SK-N-SH (cell line): Measurements from ENCODE around the gene SPI1. TPM values are rescaled to one million over a fixed set of nuclear protein-coding genes. Genes with fewer than 3 reads are reported as not detected.

Experiments
- CTCF ChIA-PET: fragments of 300-600, 350-600 bp; formaldehyde crosslinking; extraction: SDS; loops from one replicate; lab custom pipeline; 2021; lab: Yijun Ruan, JAX
- POLR2A ChIA-PET: fragments of 350-600 bp; sonication (Branson Sonifier 250); formaldehyde crosslinking; extraction: SDS; loops from one replicate; lab custom pipeline; 2020; ENCODE audit warnings: antibody characterized with exemption, inconsistent platforms; lab: Yijun Ruan, JAX
- DNase-seq: peaks from one replicate; pipeline ENCODE4 v3.0.0; 2012
- H2AFZ ChIP-seq: fragments of 200-600 bp; sonication (generic); 2 replicates; pipeline ENCODE4 v1.8.1; 2016; ENCODE audit warnings: antibody characterized with exemption, mild to moderate bottlenecking, low read depth
- H3F3A ChIP-seq: fragments of 200-600 bp; sonication (generic); replicated peaks from 2 replicates; pipeline ENCODE3; 2016; ENCODE audit warnings: antibody characterized with exemption, mild to moderate bottlenecking; ENCODE audit not compliant: insufficient read depth
- H3K27ac ChIP-seq, 2 experiments: fragments of 200-500 bp in 1 of 2; fragments of 200-600 bp in 1 of 2; sonication (Bioruptor generic) in 1 of 2; sonication (generic), shearing (Covaris generic) in 1 of 2; 2 replicates each; pipeline versions ENCODE4 v1.5.1 to v1.6.1; 2014 to 2016; ENCODE audit warnings: low read depth in 2 of 2, inconsistent platforms in 1 of 2, low read length in 1 of 2, mild to moderate bottlenecking in 1 of 2, mixed read lengths in 1 of 2
- H3K27me3 ChIP-seq: fragments of 200-600 bp; sonication (generic), shearing (Covaris generic); 2 replicates; pipeline ENCODE4 v1.6.1; 2016; ENCODE audit warnings: mixed run types; ENCODE audit not compliant: insufficient read depth
- H3K36me3 ChIP-seq, 2 experiments: fragments of 200-500 bp in 1 of 2; fragments of 200-600 bp in 1 of 2; sonication (Bioruptor generic) in 1 of 2; sonication (generic) in 1 of 2; replicated peaks in 1 of 2; 2 replicates each; pipeline versions ENCODE3 to v1.5.1; 2014 to 2016; ENCODE audit warnings: low read length in 1 of 2, mild to moderate bottlenecking in 1 of 2; ENCODE audit not compliant: insufficient read depth in 2 of 2, control insufficient read depth in 1 of 2
- H3K4me1 ChIP-seq, 2 experiments: fragments of 200-500 bp in 1 of 2; fragments of 200-600 bp in 1 of 2; sonication (Bioruptor generic) in 1 of 2; sonication (generic), shearing (Covaris generic) in 1 of 2; 2 replicates each; pipeline versions ENCODE4 v1.5.1 to v1.6.1; 2014 to 2016; ENCODE audit warnings: low read depth in 1 of 2, low read length in 1 of 2, mixed run types in 1 of 2; ENCODE audit not compliant: insufficient read depth in 2 of 2, control insufficient read depth in 1 of 2
- H3K4me2 ChIP-seq: fragments of 200-600 bp; sonication (generic), shearing (Covaris generic); 2 replicates; pipeline ENCODE4 v1.6.1; 2017; ENCODE audit warnings: mixed run types
- H3K4me3 ChIP-seq, 2 experiments: fragments of 200-500 bp in 1 of 2; fragments of 200-600 bp in 1 of 2; sonication (Bioruptor generic) in 1 of 2; sonication (generic), shearing (Covaris generic) in 1 of 2; 2 replicates each; pipeline versions ENCODE4 v1.5.1 to v1.8.1; 2014 to 2016; ENCODE audit warnings: low read depth in 2 of 2, inconsistent platforms in 1 of 2, low read length in 1 of 2, mild to moderate bottlenecking in 1 of 2, mixed read lengths in 1 of 2, moderate library complexity in 1 of 2
- H3K79me2 ChIP-seq: fragments of 200-600 bp; sonication (generic); 2 replicates; pipeline ENCODE4 v1.8.1; 2017; ENCODE audit warnings: mild to moderate bottlenecking; ENCODE audit not compliant: insufficient read depth
- H3K9ac ChIP-seq: fragments of 200-600 bp; sonication (generic); 2 replicates; pipeline ENCODE4 v1.6.1; 2017; ENCODE audit warnings: mixed run types
- H3K9me2 ChIP-seq: fragments of 200-600 bp; sonication (generic); 2 replicates; pipeline ENCODE4 v1.6.1; 2017; ENCODE audit warnings: mixed run types
- H3K9me3 ChIP-seq: fragments of 200-600 bp; sonication (generic); 2 replicates; pipeline ENCODE4 v1.6.1; 2017; ENCODE audit warnings: mixed run types, mild to moderate bottlenecking, moderate library complexity
- H4K20me1 ChIP-seq: fragments of 200-600 bp; sonication (generic); 2 replicates; pipeline ENCODE4 v1.6.1; 2017; ENCODE audit warnings: mild to moderate bottlenecking, mixed run types; ENCODE audit not compliant: insufficient read depth
- EP300 ChIP-seq, 2 experiments: IDR thresholded peaks; 2 replicates each; pipeline versions ENCODE4 v1.4.0 to v1.6.1; 2012; ENCODE audit warnings: borderline replicate concordance in 1 of 2, low read depth in 1 of 2, low read length in 1 of 2
- EZH2phosphoT487 ChIP-seq: fragments of 200-600 bp; sonication (generic); IDR thresholded peaks from 2 replicates; pipeline ENCODE4 v1.6.1; 2017; ENCODE audit warnings: low read depth, mixed run types, mild to moderate bottlenecking, antibody characterized with exemption, moderate library complexity, borderline replicate concordance
- JUND ChIP-seq: IDR thresholded peaks from 2 replicates; pipeline ENCODE4 v1.4.0; 2012
- MXI1 ChIP-seq: IDR thresholded peaks from 2 replicates; pipeline ENCODE4 v1.6.1; 2012; ENCODE audit warnings: mild to moderate bottlenecking, low read depth, low read length, improper control_type of control experiment
- NRF1 ChIP-seq: IDR thresholded peaks from 2 replicates; pipeline ENCODE4 v1.6.1; 2012; ENCODE audit warnings: low read depth, mild to moderate bottlenecking, low read length
- POLR2AphosphoS5 ChIP-seq: IDR thresholded peaks from 2 replicates; pipeline ENCODE4 v1.6.1; 2012; ENCODE audit warnings: low read depth, low read length
- RAD21 ChIP-seq: IDR thresholded peaks from 2 replicates; pipeline ENCODE4 v1.6.1; 2012; ENCODE audit warnings: mild to moderate bottlenecking, low read length
- TAF1 ChIP-seq: IDR thresholded peaks from 2 replicates; pipeline ENCODE4 v1.6.1; 2012; ENCODE audit warnings: low read depth, mild to moderate bottlenecking, low read length, moderate library complexity, borderline replicate concordance
- TEAD4 ChIP-seq: IDR thresholded peaks from 2 replicates; pipeline ENCODE4 v1.4.0; 2012; ENCODE audit warnings: mild to moderate bottlenecking, borderline replicate concordance; ENCODE audit not compliant: insufficient read depth
- WGBS: methylation state at CpG from one replicate; pipeline ENCODE4 v1.1.6; 2017; ENCODE audit warnings: low lambda C conversion rate; 5-methylcytosine and 5-hydroxymethylcytosine counted together
- polyA plus RNA-seq, 3 experiments: library from polyadenylated mRNA; depleted of rRNA; stranded (reverse); fragments of >200 nt; gene quantifications; 2 replicates each; pipeline ENCODE4 v1.2.3, GENCODE V29; 2012
- TF ChIP-seq, protein P1 (sequence below): IDR thresholded peaks from 2 replicates; pipeline ENCODE4 v1.6.1; 2012; ENCODE audit warnings: mild to moderate bottlenecking, low read depth, low read length, moderate library complexity
- TF ChIP-seq, protein P2 (sequence below): IDR thresholded peaks from 2 replicates; pipeline ENCODE4 v1.4.0; 2012; ENCODE audit warnings: low read depth, borderline replicate concordance
- TF ChIP-seq, protein P3 (sequence below): IDR thresholded peaks from 2 replicates; pipeline ENCODE4; 2012
- TF ChIP-seq, protein P4 (sequence below): IDR thresholded peaks from 2 replicates; pipeline ENCODE4 v1.4.0; 2012; ENCODE audit warnings: low read depth, borderline replicate concordance
- TF ChIP-seq, protein P5 (sequence below): fragments of 150-350 bp; IDR thresholded peaks from 2 replicates; pipeline ENCODE4 v1.6.1; 2016; ENCODE audit warnings: mild to moderate bottlenecking, low read depth, low read length

The SPI1 gene
- polyA plus RNA-seq, 1 of the 3 experiments (the other 2 are of a cell fraction): not detected

DNA sequence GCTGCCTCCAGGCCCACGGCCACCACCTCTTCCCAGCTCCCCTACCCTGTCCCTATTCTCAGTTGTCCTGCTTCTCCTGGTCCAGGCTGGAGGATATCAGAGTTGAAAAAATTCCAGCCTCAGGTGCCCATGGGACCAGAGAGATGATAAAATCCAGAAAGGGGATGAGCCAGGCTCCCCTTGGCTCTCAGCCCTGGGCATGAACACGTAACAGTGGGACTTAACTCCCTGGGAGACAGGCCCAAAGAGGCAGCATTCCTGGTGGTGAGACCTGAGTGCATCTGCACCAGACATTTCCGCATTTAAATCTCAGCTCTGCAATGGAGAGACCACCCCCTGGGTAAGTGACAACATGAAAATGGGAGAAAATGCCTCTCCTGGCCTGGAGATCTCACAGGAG, 19.7 kb upstream of the SPI1 start:
- H3K4me3 ChIP-seq: no peak overlapping the region
- no peaks in the 10 kb centered on the region for H3K27me3 ChIP-seq
- TF ChIP-seq, protein P1, sequence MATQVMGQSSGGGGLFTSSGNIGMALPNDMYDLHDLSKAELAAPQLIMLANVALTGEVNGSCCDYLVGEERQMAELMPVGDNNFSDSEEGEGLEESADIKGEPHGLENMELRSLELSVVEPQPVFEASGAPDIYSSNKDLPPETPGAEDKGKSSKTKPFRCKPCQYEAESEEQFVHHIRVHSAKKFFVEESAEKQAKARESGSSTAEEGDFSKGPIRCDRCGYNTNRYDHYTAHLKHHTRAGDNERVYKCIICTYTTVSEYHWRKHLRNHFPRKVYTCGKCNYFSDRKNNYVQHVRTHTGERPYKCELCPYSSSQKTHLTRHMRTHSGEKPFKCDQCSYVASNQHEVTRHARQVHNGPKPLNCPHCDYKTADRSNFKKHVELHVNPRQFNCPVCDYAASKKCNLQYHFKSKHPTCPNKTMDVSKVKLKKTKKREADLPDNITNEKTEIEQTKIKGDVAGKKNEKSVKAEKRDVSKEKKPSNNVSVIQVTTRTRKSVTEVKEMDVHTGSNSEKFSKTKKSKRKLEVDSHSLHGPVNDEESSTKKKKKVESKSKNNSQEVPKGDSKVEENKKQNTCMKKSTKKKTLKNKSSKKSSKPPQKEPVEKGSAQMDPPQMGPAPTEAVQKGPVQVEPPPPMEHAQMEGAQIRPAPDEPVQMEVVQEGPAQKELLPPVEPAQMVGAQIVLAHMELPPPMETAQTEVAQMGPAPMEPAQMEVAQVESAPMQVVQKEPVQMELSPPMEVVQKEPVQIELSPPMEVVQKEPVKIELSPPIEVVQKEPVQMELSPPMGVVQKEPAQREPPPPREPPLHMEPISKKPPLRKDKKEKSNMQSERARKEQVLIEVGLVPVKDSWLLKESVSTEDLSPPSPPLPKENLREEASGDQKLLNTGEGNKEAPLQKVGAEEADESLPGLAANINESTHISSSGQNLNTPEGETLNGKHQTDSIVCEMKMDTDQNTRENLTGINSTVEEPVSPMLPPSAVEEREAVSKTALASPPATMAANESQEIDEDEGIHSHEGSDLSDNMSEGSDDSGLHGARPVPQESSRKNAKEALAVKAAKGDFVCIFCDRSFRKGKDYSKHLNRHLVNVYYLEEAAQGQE: no peak
- TF ChIP-seq MXI1: no peak
- no peak for TF ChIP-seq TEAD4
- TF ChIP-seq JUND: no peak
- no peak overlapping the region for H3K4me2 ChIP-seq
- no peak for DNase-seq
- no peaks in the 10 kb centered on the region for H3K9me2 ChIP-seq
- no peaks in the 10 kb centered on the region for H3K9me3 ChIP-seq
- POLR2A ChIA-PET: no interaction called here
- H4K20me1 ChIP-seq: no peaks in the 10 kb centered on the region
- H3F3A ChIP-seq: peaks cover 17% of the 10 kb centered on the region
- CTCF ChIA-PET: interaction anchor here (1.8 to 20.7 kb wide), 4 partner anchors 9 to 43 kb away, joined by 6 to 239 read pairs (median 8); no protein-coding TSS in a partner anchor
- H2AFZ ChIP-seq: no peak overlapping the region
- H3K9ac ChIP-seq: no peak overlapping the region
- 87% methylated on average over 3 of the region's 3 CpGs for WGBS
- peaks cover 5 to 20% of the 10 kb centered on the region in 2 experiments; a peak in 3 of 4 replicates for H3K4me1 ChIP-seq
- no peaks in the 10 kb centered on the region for H3K79me2 ChIP-seq
- no peaks in the 10 kb centered on the region for H3K36me3 ChIP-seq
- no peak overlapping the region for H3K27ac ChIP-seq

DNA sequence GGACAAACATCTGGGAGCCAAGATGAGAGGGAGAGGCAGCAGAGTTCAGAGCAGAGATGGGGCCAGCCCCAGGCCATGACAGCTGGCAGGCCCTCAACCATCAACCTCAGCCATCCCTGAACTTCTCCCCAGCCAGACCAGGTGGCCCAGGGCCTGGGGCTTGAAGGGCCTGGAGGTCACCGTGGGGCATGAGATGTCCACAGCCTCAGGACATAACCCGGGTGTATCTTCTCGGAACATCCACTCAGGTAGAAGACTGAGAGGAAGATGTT, 17.6 kb upstream of the SPI1 start:
- Histone ChIP-seq H3K4me3 (no peak overlapping the region), H3K9me3 (no peaks in the 10 kb centered on the region), H3K4me2 (no peak overlapping the region), H2AFZ (no peak overlapping the region), H4K20me1 (no peaks in the 10 kb centered on the region), H3K79me2 (no peaks in the 10 kb centered on the region), H3K9me2 (no peaks in the 10 kb centered on the region), H3K36me3 (no peaks in the 10 kb centered on the region), H3K27ac (no peak overlapping the region), H3F3A (peaks cover 11% of the 10 kb centered on the region), H3K4me1 (peaks cover 5 to 18% of the 10 kb centered on the region in 2 experiments; a peak in 3 of 4 replicates), H3K27me3 (no peaks in the 10 kb centered on the region), H3K9ac (no peak overlapping the region)
- DNase-seq: no peak
- ChIA-PET CTCF (interaction anchor here (20.7 kb wide), 1 partner anchor 24 kb away, joined by 239 read pairs; no protein-coding TSS in a partner anchor), POLR2A (no interaction called here)
- WGBS: 66% methylated on average over 3 of the region's 3 CpGs
- TF ChIP-seq, protein P2, sequence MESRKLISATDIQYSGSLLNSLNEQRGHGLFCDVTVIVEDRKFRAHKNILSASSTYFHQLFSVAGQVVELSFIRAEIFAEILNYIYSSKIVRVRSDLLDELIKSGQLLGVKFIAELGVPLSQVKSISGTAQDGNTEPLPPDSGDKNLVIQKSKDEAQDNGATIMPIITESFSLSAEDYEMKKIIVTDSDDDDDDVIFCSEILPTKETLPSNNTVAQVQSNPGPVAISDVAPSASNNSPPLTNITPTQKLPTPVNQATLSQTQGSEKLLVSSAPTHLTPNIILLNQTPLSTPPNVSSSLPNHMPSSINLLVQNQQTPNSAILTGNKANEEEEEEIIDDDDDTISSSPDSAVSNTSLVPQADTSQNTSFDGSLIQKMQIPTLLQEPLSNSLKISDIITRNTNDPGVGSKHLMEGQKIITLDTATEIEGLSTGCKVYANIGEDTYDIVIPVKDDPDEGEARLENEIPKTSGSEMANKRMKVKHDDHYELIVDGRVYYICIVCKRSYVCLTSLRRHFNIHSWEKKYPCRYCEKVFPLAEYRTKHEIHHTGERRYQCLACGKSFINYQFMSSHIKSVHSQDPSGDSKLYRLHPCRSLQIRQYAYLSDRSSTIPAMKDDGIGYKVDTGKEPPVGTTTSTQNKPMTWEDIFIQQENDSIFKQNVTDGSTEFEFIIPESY: no peak
- TF ChIP-seq TAF1 (no peak), POLR2AphosphoS5 (no peak), JUND (no peak), NRF1 (no peak), EP300 (IDR thresholded peaks at IDR 0.05; ENCODE audit: borderline replicate concordance in 1 of 2, low read depth in 1 of 2, low read length in 1 of 2) (no peak), RAD21 (no peak), EZH2phosphoT487 (no peak)
- TF ChIP-seq, protein P3, sequence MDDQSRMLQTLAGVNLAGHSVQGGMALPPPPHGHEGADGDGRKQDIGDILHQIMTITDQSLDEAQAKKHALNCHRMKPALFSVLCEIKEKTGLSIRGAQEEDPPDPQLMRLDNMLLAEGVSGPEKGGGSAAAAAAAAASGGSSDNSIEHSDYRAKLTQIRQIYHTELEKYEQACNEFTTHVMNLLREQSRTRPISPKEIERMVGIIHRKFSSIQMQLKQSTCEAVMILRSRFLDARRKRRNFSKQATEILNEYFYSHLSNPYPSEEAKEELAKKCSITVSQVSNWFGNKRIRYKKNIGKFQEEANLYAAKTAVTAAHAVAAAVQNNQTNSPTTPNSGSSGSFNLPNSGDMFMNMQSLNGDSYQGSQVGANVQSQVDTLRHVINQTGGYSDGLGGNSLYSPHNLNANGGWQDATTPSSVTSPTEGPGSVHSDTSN: no peak
- TF ChIP-seq, protein P4, sequence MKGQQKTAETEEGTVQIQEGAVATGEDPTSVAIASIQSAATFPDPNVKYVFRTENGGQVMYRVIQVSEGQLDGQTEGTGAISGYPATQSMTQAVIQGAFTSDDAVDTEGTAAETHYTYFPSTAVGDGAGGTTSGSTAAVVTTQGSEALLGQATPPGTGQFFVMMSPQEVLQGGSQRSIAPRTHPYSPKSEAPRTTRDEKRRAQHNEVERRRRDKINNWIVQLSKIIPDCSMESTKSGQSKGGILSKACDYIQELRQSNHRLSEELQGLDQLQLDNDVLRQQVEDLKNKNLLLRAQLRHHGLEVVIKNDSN: no peak
- TF ChIP-seq, protein P1: no peak
- TF ChIP-seq, protein P5, sequence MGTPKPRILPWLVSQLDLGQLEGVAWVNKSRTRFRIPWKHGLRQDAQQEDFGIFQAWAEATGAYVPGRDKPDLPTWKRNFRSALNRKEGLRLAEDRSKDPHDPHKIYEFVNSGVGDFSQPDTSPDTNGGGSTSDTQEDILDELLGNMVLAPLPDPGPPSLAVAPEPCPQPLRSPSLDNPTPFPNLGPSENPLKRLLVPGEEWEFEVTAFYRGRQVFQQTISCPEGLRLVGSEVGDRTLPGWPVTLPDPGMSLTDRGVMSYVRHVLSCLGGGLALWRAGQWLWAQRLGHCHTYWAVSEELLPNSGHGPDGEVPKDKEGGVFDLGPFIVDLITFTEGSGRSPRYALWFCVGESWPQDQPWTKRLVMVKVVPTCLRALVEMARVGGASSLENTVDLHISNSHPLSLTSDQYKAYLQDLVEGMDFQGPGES: no peak
